Measurements from ENCODE around the gene TMEM107.
A peak's percentile ranks its signal among the peaks of the same experiment; 100 is the strongest.

The TMEM107 gene

DNA sequence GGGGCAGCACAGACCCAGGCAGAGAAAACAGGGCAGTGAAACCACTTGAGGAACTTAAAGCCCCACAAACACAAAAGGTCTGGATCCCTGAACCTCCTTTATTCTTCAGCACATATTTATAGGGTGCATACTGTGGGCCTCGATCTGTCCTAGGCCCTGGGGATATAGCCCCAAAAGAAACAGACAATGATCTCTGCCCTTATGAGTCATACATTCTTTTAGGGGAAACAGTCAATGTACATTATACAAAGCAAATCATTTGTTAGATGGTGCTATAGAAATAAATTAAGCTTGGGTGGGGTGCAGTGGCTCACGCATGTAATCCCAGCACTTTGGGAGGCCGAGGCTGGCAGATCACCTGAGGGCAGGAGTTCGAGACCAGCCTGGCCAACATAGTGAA lies 42.2 kb downstream of the TMEM107 start:
- Mint-ChIP-seq H3K4me1 (no peaks in the 10 kb centered on the region), H3K27me3 (ENCODE audit: low read depth) (peaks cover 25% of the 10 kb centered on the region), H3K27ac (no peak overlapping the region), H3K36me3 (ENCODE audit: low read depth) (no peaks in the 10 kb centered on the region), H3K9me3 (no peaks in the 10 kb centered on the region), H3K4me3 (no peak overlapping the region)
- TF ChIP-seq, protein P1, sequence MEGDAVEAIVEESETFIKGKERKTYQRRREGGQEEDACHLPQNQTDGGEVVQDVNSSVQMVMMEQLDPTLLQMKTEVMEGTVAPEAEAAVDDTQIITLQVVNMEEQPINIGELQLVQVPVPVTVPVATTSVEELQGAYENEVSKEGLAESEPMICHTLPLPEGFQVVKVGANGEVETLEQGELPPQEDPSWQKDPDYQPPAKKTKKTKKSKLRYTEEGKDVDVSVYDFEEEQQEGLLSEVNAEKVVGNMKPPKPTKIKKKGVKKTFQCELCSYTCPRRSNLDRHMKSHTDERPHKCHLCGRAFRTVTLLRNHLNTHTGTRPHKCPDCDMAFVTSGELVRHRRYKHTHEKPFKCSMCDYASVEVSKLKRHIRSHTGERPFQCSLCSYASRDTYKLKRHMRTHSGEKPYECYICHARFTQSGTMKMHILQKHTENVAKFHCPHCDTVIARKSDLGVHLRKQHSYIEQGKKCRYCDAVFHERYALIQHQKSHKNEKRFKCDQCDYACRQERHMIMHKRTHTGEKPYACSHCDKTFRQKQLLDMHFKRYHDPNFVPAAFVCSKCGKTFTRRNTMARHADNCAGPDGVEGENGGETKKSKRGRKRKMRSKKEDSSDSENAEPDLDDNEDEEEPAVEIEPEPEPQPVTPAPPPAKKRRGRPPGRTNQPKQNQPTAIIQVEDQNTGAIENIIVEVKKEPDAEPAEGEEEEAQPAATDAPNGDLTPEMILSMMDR (IDR thresholded peaks at IDR 0.05; ENCODE audit: unreplicated experiment in 3 of 3), result no peak

DNA sequence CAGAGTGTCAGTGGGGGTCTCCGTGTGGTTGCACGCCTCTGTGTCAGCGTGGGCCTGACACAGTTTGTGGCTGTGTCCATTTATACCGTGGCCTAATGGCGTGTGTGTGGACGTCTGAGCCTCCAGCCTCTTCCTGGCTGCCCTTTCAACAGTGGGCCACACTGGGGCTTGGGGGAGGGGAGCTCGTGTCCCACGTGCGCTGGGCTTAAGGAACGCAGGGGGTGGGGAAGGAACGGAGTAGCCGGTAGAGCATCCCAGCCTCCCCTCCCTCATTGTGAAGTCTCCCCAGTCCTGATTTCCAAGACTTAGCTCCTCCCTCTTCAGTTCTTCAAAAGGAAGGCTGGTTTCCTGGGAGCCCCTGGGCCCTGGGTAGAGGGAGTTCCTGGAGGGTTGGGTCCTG lies 42.8 kb downstream of the TMEM107 start:
- Mint-ChIP-seq H3K27me3 (ENCODE audit: low read depth) (peaks cover 26% of the 10 kb centered on the region), H3K4me3 (no peak overlapping the region), H3K4me1 (no peaks in the 10 kb centered on the region), H3K27ac (no peak overlapping the region), H3K9me3 (no peaks in the 10 kb centered on the region), H3K36me3 (ENCODE audit: low read depth) (no peaks in the 10 kb centered on the region)
- TF ChIP-seq, protein P1 (IDR thresholded peaks at IDR 0.05; ENCODE audit: unreplicated experiment in 3 of 3), result no peak

DNA sequence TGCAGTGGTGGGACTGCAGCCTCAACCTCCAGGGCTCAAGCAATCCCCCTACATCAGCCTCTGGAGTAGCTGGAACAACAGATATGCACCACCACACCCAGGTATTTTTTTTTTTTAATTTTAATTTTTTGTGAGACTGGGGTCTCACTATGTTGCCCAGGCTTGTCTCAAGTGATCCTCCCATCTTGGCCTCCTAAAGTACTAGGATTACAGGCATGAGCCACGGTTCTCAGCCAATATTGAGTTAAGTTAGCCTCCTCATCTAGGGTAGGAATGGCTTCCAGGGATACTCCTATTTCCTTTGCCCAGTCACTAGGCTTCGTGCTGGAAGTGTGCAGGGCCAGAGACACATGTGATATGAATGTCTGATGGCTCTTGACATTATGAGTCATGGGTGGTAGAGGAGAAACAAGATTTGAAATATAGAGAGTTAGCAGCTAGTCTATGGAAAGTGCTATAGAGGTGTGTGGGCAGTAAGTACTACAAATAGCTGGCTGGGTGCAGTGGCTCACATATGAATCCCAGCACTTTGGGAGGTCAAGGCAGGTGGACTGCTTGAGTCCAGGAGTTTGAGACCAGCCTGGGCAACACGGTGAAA lies 44.2 kb downstream of the TMEM107 start:
- Mint-ChIP-seq H3K4me3 (no peak overlapping the region), H3K4me1 (peaks cover 5% of the 10 kb centered on the region), H3K9me3 (no peaks in the 10 kb centered on the region), H3K27ac (no peak overlapping the region), H3K27me3 (ENCODE audit: low read depth) (peaks cover 31% of the 10 kb centered on the region), H3K36me3 (ENCODE audit: low read depth) (no peaks in the 10 kb centered on the region)
- TF ChIP-seq, protein P1 (IDR thresholded peaks at IDR 0.05; ENCODE audit: unreplicated experiment in 3 of 3), result no peak

DNA sequence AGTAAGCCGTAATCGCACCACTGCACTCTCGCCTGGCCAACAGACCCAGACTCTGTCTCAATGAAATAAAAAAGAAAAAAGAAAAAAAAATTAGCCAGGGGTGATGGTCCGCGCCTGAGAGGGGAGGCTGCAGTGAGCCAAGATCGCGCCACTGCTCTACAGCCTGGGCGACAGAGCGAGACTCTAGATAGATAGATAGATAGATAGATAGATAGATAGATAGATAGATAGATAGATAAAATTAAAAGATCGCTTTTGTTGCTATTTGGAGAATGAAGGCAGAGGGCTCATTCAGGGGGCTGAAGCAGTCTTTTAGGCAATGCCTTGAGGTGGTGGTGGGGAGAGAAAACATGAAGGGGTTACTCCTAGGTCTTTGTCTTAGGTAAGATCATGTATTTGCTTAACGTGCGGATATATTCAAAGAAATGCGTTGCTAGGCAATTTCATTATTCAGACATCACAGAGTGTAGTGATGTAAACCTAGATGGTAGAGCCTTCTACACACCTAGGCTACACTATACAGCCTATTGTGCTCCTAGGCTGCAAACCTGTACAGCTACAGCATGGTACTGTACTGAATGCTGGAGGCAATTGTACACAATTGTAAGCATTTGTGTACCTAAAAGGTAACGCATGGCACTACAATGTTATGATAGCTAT lies 47.9 kb downstream of the TMEM107 start:
- Mint-ChIP-seq H3K27me3 (ENCODE audit: low read depth) (peaks cover 55% of the 10 kb centered on the region), H3K4me1 (peaks cover 37% of the 10 kb centered on the region), H3K4me3 (peak overlapping the region in 1 of 3 experiments; percentile 20), H3K27ac (no peak overlapping the region), H3K9me3 (no peaks in the 10 kb centered on the region), H3K36me3 (ENCODE audit: low read depth) (no peaks in the 10 kb centered on the region)
- TF ChIP-seq, protein P1 (IDR thresholded peaks at IDR 0.05; ENCODE audit: unreplicated experiment in 3 of 3), result no peak

DNA sequence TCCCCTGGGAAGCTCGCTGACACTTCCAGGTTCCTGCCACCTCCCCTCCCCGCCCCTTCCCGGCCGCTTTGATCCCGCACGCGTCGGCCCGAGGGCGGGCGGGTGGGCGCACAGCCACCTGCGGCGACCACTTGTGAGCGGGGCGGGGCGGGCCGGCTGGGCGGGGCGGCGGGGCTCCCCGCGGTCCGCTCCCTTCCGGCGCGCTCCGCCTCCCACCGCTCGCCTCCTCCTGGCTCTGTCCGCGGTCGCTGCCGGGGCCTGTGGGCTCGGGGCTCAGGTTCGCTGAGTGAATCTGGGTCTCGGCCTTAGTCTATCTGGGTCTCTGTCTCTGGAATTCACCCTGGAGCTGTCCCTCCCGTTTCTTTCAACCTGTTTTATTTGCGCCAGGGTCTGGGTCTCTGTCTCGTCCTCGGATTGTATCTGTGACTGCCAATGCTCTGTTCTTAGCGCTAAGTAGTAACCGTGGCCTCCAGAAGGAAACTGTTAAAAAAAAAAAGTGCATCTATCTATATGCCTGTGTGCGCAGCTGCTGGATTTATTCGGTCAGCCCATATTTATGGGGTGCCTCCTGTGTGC lies 49.6 kb downstream of the TMEM107 start:
- H3K36me3 Mint-ChIP-seq (ENCODE audit: low read depth), result no peaks in the 10 kb centered on the region
- H3K27me3 Mint-ChIP-seq (ENCODE audit: low read depth), result peaks cover 68% of the 10 kb centered on the region
- peak overlapping the region; percentile 89 to 93 (median 91) for H3K4me3 Mint-ChIP-seq
- peak overlapping the region in 2 of 3 experiments; percentile 1 to 44 for H3K27ac Mint-ChIP-seq
- H3K4me1 Mint-ChIP-seq, result peaks cover 39% of the 10 kb centered on the region
- TF ChIP-seq, protein P1 (IDR thresholded peaks at IDR 0.05; ENCODE audit: unreplicated experiment in 3 of 3), result no peak
- no peaks in the 10 kb centered on the region for H3K9me3 Mint-ChIP-seq
